ENCODE measurements around the gene CLEC7A.

The CLEC7A gene

DNA sequence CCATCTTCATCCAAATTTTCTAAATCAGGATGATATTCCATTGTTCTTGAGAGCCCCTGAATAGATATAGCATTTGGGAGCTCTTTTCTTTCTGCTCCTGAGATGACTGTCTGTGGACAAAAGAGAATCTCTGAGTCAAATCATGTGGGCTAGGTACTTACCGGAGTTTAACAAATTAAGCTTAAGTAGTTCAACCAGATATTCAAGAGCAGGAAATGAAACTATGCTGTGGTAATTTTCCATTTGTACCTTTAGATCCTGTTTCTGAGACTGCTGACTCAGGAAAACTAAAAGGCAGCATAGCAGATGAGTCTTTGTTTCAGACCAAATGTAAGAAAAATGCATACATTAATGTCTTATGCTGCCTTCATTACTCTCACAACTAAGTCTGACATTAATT, at the start of gene CLEC7A:
Gene CLEC7A, minus strand, starts transcription at position 158 of the 400 bp plus-strand sequence. Its CDS starts 117 bp downstream, at position 41.
- DNase-seq (ENCODE audit: low spot score) (no peak), FAIRE-seq (no peak)

DNA sequence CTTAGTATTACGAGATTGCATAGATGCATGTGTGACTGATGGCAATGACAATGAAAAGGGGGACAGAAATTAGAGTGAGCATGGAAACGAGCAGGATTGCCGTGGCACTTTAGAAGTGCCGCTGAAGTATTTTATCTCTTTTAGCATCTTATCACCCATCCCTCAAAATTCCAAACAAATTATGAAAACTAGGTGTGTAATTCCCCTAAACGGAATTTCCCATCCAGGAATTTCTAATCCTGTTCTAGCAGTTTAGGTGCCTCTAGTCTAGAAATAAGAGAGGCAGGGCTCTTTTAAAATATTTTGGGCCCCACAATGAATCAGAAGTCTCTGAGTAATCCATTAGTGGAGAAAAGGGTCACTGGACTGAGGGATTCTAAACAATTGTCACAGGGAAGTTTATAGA, 49.8 kb upstream of the CLEC7A start:
- FAIRE-seq: no peak

DNA sequence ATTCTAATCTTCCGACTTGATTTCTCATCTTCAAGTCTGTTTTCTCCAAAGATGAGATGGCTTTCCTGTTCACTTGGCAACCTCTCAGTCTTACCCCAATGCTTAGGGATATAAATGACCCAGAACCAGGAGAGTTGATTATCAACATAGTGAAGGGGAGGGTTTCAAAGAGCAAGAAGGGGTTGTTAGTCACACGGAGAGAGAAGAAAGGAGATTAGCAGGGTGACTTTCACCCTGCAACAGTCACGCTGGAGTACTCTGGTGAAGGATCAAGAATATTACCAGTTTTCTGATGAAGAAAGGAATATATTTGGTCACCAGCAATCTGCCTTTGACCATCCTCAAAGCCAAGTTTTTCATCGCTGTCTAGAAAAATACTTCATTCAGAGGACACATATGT, 48.8 kb upstream of the CLEC7A start, which contains the start of gene TMEM52B:
Gene TMEM52B, plus strand, starts transcription at position 212 of the 400 bp plus-strand sequence. CDS start 543 bp downstream, outside the sequence.
- DNase-seq (ENCODE audit: low spot score) (peak; percentile 42), FAIRE-seq (no peak)

More for the DNA sequence above, 49.8 kb upstream of the CLEC7A start:
- peak; percentile 24 for DNase-seq (ENCODE audit: low spot score)

DNA sequence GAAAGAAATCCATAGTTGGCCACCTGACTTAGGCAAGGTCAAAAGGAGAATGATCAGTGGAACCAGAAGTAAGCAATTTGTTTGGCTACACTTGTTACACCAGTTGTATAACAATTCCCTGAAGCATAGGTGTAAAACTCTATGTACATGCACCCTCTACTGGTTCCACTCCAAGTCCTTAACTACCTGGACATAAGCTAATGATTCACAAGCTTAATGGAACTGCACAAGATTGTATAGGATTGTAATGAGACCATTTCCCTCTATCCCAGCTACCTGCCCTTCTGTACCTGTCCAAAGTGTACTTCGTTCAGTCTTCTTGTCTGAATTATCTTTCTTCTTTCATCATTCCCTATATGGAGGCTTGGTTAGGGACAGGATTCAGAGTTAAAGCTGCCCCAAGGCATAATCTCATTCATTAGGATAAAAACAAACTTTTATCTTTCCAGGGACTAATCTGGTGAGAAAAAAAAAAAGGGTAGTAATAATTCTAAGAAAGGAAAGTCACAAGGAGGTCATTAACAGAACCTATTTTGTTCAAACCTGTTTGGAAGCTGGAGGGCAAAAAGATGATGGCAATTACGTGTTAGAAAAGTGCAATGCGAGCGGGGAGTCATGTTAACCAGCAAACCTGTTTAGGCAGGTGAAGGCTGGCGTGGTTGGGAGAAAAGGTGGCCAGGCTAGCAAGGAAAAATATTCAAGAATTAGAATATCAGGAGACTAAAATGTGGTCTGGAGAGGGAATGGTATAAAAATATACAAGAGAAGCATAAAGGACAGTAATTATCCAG, 46.0 kb upstream of the CLEC7A start:
- DNase-seq (ENCODE audit: low spot score): no peak
- FAIRE-seq: no peak

DNA sequence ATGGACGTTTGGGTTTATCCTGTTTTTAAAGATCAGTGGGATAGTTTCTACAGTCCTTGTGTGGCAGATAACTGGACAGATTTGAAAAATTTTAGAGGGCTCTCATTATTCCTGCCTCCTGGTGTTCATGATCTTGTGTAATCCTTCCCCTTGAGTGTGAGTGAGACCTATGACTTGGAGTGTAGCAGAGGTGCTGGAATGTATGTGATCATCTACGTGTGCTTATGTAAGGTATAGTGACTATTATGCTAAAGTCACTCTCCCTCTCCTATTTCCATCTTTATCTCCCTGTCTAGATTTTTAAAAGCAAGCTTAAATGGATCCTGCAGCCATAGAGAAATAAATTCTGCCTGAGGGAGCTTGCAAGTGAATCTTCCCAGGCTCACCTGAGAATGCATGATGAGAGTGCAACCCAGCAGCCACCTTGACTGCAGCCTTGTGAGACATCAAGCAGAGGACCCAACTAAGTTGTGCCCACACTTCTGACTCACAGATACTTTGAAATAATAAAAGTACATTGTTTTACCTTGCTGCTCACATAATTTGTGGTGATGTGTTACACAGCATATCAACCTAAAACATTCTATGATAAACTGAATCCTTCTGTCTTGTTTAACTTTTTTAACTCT, 45.1 kb upstream of the CLEC7A start:
- DNase-seq (ENCODE audit: low spot score): no peak
- FAIRE-seq: no peak

DNA sequence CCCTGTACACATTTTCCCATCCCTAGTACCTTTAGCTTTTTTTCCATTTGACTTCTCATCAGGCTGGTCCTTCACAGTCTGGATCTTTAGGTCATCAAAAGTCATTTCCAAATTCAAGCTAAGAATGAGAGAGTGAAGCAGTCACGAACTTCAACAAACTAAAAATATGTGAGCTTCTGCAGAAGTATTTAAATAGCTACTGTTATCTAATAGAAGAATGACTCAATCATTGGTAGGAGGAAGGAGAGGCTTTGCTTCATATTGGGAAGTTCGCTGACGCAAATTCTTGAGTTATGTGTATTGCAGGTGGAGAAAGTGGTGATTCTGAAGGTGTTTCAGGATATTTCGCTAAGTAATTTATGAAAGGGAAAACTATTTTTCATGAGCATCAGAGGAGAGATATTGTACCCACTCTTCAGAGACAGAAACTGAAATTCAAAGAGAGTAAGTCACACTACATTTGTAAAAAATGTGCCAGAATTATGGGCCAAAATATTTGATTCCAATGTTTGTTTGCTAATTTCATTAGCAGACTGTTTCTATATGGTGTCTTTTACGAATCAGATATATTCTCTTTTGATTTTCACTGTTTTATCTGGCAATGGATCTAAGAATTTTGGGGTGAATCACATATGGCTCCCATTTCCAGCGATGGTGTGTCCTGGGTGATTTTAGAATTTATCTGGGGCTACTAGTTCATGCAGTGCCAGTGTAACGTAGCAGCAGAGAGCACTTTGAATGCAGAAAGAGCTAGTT, 42.2 kb upstream of the CLEC7A start, which contains the start of gene OLR1:
Gene OLR1, minus strand, starts transcription at position 160 of the 756 bp plus-strand sequence. Its CDS starts 55 bp downstream, at position 105.
- DNase-seq (ENCODE audit: low spot score) (no peak), FAIRE-seq (no peak)

DNA sequence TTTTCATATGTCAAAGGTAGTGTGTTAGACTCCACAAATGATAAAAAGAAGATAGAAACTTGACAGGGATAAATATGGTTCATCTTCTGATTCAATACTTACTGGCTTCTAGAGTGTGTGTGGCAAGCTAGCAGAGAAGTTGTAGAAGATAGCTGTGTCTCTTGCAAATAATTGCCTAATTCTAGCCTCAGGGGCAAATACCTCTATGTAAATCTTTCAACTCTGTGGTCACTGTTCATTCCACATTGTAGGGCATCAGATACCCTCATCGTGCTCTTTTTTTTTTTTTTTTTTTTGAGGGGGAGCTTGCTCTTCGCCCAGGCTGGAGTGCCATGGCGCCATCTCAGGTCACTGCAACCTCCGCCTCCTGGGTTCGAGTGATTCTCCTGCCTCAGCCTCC, 40.2 kb upstream of the CLEC7A start:
- DNase-seq (ENCODE audit: low spot score): no peak
- no peak for FAIRE-seq

DNA sequence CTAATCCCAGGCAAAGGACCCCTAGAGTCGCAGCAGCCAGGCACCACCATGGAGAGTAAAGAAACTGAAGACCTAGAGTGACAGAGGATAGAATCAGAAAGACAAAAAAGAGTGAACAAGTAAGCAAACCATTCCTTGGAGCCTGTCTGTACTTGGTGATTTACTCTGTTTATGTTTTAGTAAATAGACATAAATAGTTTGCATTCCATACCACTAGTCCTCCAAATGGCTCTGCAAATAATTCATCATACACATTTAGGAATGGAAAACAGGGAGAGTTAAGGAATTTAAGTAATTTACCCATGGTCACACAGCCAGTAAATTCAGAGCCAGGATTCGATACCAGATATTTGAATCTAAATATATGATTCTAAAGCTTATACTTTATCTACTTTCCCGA, 39.1 kb upstream of the CLEC7A start:
- no peak for DNase-seq (ENCODE audit: low spot score)
- no peak for FAIRE-seq

DNA sequence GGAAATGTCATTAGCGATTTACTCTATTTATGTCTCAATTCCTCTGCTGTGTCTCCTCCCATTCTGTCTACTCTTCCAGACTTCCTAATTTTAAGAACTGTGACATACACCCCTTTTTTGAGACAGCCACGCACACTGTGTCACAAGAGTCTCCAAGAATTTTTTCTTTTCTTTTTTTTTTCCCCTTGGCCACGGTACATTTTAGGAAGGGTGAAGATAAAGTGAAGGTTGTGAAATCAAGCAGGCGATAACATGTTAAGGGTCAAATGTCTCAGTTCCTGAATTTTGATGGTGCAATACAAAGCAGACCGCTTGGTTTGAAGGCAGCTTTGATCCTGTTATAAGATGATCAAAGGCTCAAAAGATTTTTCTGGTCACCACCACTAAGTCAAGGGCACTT, 37.6 kb upstream of the CLEC7A start:
- FAIRE-seq: no peak
- DNase-seq (ENCODE audit: low spot score): no peak

DNA sequence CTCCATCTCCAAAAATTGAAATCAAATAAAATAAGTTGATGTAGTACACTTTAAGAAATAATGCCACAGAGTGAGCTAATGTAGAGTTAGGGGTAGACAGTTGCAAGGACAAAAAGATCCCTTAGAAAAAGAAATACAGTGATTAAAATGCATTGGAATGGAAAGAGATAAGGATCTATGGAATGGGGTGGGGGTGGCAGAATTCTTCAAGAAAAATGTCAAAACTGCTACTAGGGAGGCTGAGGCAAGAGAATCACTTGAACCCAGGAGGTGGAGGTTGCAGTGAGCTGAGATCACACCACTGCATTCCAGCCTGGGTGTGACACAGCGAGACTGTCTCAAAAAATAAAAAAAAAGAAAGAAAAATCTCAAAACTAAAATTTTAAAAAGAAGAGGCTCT, 35.4 kb upstream of the CLEC7A start:
- FAIRE-seq (no peak), DNase-seq (ENCODE audit: low spot score) (no peak)

DNA sequence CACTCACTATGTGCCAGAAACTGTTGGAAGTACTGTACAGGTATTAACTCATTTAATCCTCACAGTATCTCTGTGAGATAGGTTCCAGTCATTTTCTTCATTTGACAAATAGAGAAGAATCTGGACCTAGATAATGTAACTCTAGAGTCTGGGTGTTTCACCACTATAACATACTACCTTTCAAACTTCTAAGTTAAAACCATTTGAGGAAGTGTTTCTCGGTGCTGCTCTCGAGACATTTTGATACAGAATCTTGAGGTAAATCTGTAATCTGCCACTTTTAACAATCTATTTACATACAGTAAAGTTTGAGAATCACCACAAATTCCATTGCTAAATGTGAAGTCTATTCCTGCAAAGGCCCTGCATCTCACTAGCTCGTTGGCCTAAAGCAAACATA, 33.1 kb upstream of the CLEC7A start:
- DNase-seq (ENCODE audit: low spot score): no peak
- no peak for FAIRE-seq

DNA sequence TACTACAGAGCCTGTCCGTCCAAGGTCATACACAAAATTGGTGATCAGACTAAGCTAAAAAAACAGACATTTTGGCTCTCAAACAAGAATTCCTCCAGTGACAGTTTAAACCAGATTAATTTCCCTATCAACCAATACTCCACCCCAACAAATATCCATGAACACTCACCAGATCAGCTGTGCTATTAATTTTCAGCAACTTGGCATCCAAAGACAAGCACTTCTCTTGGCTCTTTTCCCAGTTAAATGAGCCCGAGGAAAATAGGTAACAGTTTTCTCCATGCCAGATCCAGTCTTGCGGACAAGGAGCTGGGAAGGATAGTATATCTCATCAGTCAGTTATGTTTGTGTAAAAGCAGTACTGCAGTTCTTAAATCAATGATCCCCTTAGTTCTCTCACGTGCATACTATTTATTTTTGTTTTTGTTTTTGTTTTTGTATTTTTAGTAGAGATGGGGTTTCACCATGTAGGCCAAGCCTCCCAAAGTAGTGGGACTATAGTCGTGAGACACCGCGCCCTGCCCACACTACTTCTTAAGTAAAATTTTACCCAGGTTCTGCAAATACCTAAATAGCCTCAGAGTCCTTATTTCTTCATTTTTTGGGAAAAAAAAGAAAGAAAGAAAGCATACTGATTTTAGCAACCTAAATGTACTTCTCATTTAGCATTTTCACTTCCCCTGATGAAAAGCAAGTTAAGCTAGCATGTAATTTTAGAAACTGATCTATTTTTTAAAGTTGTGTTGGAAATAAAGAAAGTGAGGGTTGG, 30.8 kb upstream of the CLEC7A start:
- no peak for FAIRE-seq
- DNase-seq (ENCODE audit: low spot score): no peak

DNA sequence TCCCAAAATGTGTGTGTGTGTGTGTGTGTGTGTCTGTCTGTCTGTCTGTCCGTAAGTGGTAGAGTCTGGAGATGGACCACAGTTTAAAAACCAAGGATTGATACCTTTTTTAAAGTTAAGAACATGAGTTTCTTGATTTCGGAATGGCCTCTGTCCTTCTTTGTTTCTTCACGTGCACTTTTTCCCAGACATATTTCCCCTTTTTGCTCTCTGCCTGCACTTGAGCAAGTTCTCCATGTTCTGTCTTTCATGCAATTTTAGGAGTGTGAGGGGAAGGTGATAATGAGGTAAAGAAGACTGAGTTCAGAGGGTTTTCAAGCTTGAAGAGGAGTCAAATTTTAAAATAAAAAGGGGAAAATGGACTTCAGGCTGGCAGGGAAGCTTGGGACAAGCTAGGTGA, 29.3 kb upstream of the CLEC7A start:
- no peak for DNase-seq (ENCODE audit: low spot score)
- FAIRE-seq: no peak

DNA sequence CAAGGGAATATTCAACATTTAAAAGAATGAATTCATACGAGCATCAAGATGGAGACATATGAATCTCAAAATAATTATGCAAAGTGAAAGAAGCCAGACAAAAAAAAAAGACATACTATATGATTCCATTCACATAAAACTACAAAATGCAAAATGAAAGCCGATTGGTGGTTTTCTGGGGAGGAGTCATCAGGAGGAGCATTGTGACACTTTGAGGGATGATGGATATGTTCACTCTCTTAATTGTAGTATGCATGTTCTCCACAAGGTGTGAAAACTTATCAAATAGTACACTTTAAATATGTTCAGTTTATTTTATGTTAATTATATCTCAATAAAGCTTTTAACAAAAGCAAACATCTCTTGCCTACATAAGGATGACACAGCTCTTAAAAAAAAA, 28.4 kb upstream of the CLEC7A start:
- DNase-seq (ENCODE audit: low spot score) (no peak), FAIRE-seq (no peak)

DNA sequence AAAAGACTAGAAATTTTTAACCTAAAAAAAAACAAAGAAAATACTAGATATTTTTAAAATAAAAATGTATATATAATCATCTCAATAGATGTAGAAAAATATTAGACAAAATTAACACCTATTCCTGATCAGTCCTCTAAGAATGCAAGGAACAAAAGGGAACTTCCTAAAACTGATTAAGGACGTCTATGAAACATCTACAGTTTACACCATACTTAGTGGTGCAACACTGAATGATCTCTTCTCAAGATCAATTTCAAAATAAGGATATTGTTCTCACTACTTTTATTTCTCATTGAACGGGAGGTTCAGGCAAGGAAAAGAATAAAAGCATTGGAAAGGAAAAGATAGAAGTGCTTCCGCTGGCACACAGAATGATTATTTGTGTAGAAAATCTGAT, 26.0 kb upstream of the CLEC7A start:
- no peak for FAIRE-seq
- DNase-seq (ENCODE audit: low spot score): no peak

DNA sequence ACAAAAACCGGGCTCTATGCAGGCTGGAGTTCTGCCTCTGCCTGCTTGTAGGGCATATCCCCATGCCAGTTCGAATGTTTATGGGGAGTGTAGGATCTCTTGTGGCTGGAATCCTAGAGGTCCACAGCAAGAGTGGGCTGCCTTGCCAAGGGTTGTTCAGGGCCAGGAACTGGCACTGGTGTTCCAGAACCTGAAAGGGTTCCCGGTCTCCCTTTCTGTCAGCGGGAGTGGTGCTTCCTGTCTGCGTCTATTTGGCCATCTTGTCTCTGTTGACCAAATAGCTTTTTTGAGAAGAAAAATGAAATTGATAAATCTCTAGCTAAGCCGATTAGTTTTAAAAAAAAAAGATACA, 24.1 kb upstream of the CLEC7A start:
- no peak for DNase-seq (ENCODE audit: low spot score)
- no peak for FAIRE-seq

DNA sequence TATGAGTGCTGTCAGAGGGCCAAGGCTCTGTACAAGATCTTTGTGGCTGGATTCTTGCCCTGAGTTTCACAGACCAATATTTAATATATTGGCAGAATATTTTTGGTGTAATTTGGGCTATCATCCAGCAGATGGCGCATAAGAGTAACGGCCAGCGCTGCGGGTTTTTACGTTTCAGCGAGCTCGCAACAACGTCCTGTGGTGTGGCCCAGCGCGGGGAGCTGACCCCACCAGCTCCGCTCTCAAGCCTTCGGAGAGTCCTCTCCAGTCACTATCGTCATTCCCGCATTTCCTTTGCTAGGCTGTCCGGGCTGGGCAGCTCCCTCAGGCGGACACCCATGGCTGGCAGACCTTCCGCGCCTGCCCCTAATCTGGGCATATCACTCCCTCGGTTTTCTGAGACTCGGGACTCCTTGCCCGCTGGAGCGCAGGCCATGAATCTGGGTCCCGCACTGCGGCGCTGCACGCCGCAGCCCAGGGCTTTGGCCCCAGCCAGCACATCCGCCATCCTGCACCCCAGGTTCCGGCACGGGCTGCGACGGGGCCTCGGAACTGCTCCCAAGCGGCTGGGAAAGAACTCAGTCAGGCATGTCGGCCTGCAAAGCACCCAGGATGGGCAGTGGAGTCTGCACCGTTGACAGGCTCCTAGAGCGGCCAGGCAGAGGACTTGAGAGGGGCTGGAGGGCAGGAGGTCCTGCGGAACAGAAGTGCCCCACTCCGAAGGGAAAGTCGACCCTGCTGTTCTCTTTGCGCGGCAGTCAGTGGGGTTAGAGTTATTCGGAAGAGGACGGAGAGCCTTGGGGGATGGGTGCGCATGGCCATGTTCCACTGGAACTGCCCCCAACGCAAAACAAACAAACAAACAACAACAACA, 23.5 kb upstream of the CLEC7A start:
- no peak for FAIRE-seq

DNA sequence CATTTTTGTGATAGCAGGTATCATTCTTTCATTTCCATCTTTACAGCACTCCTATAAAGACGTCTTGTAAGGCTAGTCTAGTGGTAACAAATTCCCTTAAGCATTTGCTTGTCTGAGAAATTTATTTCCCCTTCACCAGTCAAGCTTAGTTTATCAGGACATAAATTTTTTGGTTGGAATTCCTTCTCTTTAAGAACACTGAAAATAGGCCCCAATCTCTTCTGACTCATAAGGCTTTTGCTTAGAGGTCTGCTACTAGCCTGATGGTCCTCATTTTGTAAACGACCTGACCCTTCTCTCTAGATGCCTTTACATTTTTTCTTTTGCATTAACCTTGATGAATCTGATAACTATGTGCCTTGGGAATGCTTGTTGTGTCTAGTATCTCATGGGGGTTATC, 21.6 kb upstream of the CLEC7A start:
- FAIRE-seq (no peak), DNase-seq (ENCODE audit: low spot score) (no peak)

More for the DNA sequence above, 23.5 kb upstream of the CLEC7A start:
- peak; percentile 27 for DNase-seq (ENCODE audit: low spot score)

DNA sequence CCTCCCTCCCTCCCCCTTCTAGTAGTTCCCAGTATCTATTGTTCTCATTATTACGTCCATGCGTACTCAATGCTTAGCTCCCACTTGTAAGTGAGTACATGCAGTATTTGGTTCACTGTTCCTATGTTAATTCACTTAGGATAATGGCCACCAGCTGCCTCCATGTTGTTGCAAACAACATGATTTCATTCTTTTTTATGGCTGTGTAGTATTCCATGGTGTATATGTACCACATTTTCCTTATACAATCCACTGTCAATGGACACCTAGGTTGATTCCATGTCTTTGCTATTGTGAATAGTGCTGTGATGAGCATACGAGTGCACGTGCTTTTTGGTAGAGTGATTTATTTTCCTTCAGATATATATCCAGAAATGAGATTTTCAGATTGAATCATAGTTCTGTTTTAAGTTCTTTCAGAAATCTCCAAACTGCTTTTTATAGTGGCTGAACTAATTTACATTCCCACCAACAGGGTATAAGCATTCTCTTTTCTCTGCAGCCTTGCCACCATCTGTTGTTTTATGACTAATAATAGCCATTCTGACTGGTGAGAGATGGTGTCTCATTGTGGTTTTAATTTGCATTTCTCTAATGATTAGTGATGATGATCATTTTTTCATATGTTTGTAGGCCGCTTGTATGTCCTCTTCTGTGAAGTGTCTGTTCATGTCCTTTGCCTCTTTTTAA, 17.9 kb upstream of the CLEC7A start:
- FAIRE-seq: no peak

More for the DNA sequence above, 17.9 kb upstream of the CLEC7A start:
- no peak for DNase-seq (ENCODE audit: low spot score)

Data from RCC 7860 (cell line).